Suprapubic skin (tissue), 4 donors: ENCODE data around the gene PANK4. TPM values are rescaled to one million over a fixed set of nuclear protein-coding genes. Genes with fewer than 3 reads are reported as not detected.

Experiments used
- DNase-seq, 2 donors: peaks; one replicate each; pipeline ENCODE4 v3.0.0-alpha.2; 2019; ENCODE audit warnings: low spot score in 2 of 2
- H3K27ac ChIP-seq: fragments of 200-600 bp; sonication (generic); one replicate; pipeline ENCODE4 v1.5.1; 2019
- H3K27me3 ChIP-seq: fragments of 200-600 bp; sonication (generic); one replicate; pipeline ENCODE4 v1.5.1; 2019
- H3K36me3 ChIP-seq: fragments of 200-600 bp; sonication (generic); one replicate; pipeline ENCODE4 v1.5.1; 2019
- H3K4me1 ChIP-seq: fragments of 200-600 bp; sonication (generic); one replicate; pipeline ENCODE4 v1.5.1; 2019
- H3K4me3 ChIP-seq: fragments of 200-600 bp; sonication (generic); one replicate; pipeline ENCODE4 v1.5.1; 2019; ENCODE audit warnings: mild to moderate bottlenecking
- H3K9me3 ChIP-seq: fragments of 200-600 bp; sonication (generic); one replicate; pipeline ENCODE4 v1.5.1; 2019
- EP300 ChIP-seq: sonication (generic); formaldehyde crosslinking; IDR thresholded peaks from one replicate; pipeline ENCODE4 v1.6.1; 2017; ENCODE audit warnings: antibody characterized with exemption
- POLR2A ChIP-seq, 2 donors: fragments of 450-650 bp; IDR thresholded peaks; one replicate each; pipeline ENCODE4 v1.6.1; 2017; ENCODE audit warnings: antibody characterized with exemption in 2 of 2, mild to moderate bottlenecking in 2 of 2, moderate library complexity in 2 of 2
- POLR2AphosphoS5 ChIP-seq, 3 donors: sonication (generic); formaldehyde crosslinking; IDR thresholded peaks; one replicate each; pipeline ENCODE4 v1.6.1; 2017; ENCODE audit warnings: antibody characterized with exemption in 3 of 3
- WGBS: methylation state at CpG from one replicate; pipeline ENCODE4 v1.1.5; 2018; 5-methylcytosine and 5-hydroxymethylcytosine counted together
- total RNA-seq, 4 donors: library from RNA; depleted of rRNA; stranded (reverse); fragments of >200 nt; gene quantifications; one replicate each; pipeline ENCODE4 v1.1.0, GENCODE V29; 2016
- TF ChIP-seq, protein P1 (sequence below), 2 donors: fragments of 200-600 bp in 1 of 2; fragments of 450-650 bp in 1 of 2; sonication (generic) in 1 of 2; IDR thresholded peaks; one replicate each; pipeline ENCODE4 v1.5.1; 2016 to 2019; ENCODE audit warnings: antibody characterized with exemption in 2 of 2, mild to moderate bottlenecking in 1 of 2, moderate library complexity in 1 of 2

Gene PANK4
- total RNA-seq, 4 donors from 2014 or later: 17.7 to 36.0 (median 29.7) TPM

DNA sequence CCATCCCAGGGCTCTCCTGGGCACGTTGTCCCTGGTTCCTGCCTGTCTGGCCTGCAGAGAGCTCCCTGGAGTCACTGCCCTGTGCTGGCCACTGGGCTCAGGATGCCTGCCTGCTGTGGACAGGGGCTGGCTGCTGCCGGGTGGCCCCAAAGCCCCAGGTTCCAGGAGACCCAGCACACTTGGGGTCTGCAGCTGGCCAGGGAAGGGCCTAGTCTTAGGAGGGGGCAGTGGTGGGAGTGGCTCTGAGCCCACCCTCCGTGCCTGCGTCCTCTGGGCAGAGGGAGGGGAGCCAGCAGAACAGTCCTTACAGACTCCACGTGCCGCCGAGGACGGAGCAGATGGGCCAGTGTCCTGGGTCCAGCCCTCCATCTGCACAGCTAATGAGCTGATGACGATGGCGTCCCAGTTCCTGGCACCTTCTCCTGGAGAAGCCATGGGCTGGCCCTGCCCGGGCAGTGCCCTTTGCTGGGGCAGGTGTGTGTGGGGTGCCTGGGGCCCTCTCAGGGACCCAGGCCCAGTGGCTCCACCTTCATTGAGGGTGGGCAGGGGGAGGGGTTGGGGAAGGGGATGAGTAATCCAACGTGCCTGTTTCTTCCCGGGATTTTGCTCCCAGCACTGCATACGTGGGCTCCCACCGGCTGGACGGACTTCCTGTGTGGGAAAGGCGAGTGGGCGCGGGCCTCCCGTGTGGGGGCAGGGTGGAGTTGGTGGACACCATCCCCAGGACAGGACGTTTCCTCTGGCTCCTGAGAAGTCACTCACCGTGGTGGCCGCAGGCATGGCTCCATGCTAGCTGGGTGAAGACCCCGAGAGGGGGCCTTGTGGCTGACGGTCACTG lies 57.1 kb downstream of the PANK4 start:
- no peak overlapping the region for H3K27ac ChIP-seq
- H3K36me3 ChIP-seq: no peaks in the 10 kb centered on the region
- H3K9me3 ChIP-seq: no peaks in the 10 kb centered on the region
- H3K4me3 ChIP-seq: no peak overlapping the region
- TF ChIP-seq POLR2A (IDR thresholded peaks at IDR 0.05) (no peak), EP300 (no peak), POLR2AphosphoS5 (IDR thresholded peaks at IDR 0.05) (no peak)
- TF ChIP-seq, protein P1, sequence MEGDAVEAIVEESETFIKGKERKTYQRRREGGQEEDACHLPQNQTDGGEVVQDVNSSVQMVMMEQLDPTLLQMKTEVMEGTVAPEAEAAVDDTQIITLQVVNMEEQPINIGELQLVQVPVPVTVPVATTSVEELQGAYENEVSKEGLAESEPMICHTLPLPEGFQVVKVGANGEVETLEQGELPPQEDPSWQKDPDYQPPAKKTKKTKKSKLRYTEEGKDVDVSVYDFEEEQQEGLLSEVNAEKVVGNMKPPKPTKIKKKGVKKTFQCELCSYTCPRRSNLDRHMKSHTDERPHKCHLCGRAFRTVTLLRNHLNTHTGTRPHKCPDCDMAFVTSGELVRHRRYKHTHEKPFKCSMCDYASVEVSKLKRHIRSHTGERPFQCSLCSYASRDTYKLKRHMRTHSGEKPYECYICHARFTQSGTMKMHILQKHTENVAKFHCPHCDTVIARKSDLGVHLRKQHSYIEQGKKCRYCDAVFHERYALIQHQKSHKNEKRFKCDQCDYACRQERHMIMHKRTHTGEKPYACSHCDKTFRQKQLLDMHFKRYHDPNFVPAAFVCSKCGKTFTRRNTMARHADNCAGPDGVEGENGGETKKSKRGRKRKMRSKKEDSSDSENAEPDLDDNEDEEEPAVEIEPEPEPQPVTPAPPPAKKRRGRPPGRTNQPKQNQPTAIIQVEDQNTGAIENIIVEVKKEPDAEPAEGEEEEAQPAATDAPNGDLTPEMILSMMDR (IDR thresholded peaks at IDR 0.05): no peak
- H3K4me1 ChIP-seq: peaks cover 19% of the 10 kb centered on the region
- peaks cover 94% of the 10 kb centered on the region for H3K27me3 ChIP-seq
- no peak for DNase-seq
- whole genome bisulfite sequencing: 40% methylated on average over 1 of the region's 25 CpGs

DNA sequence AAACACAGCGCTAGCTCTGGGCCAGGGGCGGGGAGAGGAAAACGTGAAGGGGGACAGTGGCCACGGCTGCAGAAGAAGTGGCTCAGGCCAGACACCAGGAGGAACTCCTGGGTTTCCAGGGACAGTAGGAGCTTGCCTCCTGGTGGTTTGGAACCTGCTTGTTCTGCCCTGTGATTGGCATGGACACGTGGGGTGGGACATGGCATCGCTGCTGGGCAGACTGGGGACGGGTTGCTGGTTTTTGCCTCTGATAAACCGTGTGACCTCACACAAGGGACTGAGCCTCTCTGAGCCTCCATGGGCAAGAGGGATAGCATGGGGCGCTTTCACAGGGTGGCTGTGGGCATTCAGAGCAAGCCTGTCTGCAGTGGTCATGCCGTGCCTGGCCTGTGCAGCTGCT lies 57.9 kb downstream of the PANK4 start:
- H3K27me3 ChIP-seq: peaks cover 97% of the 10 kb centered on the region

DNA sequence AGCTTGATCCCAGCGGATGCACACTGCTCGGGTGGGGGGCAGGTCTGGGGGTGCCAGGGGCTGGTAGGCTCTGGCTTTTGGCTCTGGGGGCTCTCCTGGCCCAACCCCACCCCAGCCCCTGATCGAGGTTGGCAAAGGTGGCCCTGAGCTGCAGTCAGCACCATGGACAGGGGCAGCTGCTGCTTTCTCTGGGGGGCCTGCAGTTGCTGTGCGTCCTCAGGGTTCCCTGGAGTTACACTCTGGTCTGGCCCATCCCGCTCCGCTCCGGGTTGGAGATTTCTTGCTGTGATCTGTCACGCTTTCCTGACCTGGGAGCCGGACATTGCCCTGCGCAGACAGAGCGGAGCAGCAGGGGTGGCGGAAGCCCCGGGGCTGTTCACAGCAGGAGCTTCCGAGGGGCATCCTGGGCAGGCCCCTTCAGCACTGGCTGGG lies 58.3 kb downstream of the PANK4 start:
- Histone ChIP-seq H3K4me3 (no peak overlapping the region), H3K4me1 (peaks cover 19% of the 10 kb centered on the region), H3K9me3 (no peaks in the 10 kb centered on the region), H3K36me3 (no peaks in the 10 kb centered on the region), H3K27ac (no peak overlapping the region), H3K27me3 (peaks cover 100% of the 10 kb centered on the region)
- TF ChIP-seq POLR2A (IDR thresholded peaks at IDR 0.05) (no peak), POLR2AphosphoS5 (IDR thresholded peaks at IDR 0.05) (no peak), EP300 (no peak)
- TF ChIP-seq, protein P1 (IDR thresholded peaks at IDR 0.05): no peak
- WGBS: 33% methylated on average over 3 of the region's 14 CpGs
- no peak for DNase-seq

More for the DNA sequence above, 57.9 kb downstream of the PANK4 start:
- H3K27ac ChIP-seq: no peak overlapping the region
- H3K4me1 ChIP-seq: peaks cover 19% of the 10 kb centered on the region
- no peak for TF ChIP-seq POLR2A (IDR thresholded peaks at IDR 0.05)
- TF ChIP-seq POLR2AphosphoS5 (IDR thresholded peaks at IDR 0.05): no peak
- TF ChIP-seq EP300: no peak
- TF ChIP-seq, protein P1 (IDR thresholded peaks at IDR 0.05): no peak
- H3K36me3 ChIP-seq: no peaks in the 10 kb centered on the region
- WGBS: 61% methylated on average over 6 of the region's 10 CpGs
- no peaks in the 10 kb centered on the region for H3K9me3 ChIP-seq
- H3K4me3 ChIP-seq: no peak overlapping the region
- no peak for DNase-seq

DNA sequence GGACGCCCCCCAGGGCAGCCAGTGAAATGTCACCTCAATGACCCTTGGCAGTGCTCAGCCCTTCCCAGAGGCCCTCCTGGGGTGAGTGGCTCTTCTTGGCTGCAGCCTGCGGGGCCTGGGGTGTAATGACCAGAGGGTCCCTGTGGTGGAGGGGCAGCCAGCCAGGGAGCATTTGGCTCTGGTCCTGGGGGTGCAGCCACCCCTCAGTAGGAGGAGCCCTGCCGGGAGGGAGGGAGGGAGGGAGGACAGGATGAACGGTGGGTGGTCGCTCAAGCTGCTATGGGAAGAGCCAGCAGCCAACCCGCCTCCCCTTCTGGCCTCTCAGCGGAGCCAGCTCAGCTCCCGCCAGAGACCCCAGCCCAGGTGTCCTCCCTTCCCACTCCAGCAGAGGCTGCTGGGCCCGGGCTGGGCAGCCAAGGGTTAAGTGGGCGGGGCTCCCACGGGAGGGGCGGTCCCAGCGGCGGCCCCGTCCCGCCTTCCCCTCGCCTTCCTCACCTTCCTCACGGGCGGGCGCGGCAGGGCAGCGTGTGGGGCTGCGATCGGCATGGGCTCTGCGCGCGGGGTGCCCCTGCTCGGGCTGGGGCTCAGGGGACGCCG lies 59.3 kb downstream of the PANK4 start:
- 67% methylated on average over 1 of the region's 30 CpGs for WGBS

More for the DNA sequence above, 59.3 kb downstream of the PANK4 start:
- H3K4me3 ChIP-seq: peak overlapping the region; percentile 31
- no peaks in the 10 kb centered on the region for H3K36me3 ChIP-seq
- no peak for TF ChIP-seq POLR2AphosphoS5 (IDR thresholded peaks at IDR 0.05)
- no peak for TF ChIP-seq EP300
- TF ChIP-seq, protein P1 (IDR thresholded peaks at IDR 0.05): no peak
- TF ChIP-seq POLR2A (IDR thresholded peaks at IDR 0.05): no peak
- H3K27ac ChIP-seq: no peak overlapping the region
- H3K9me3 ChIP-seq: no peaks in the 10 kb centered on the region
- peaks cover 99% of the 10 kb centered on the region for H3K27me3 ChIP-seq
- DNase-seq: no peak
- H3K4me1 ChIP-seq: peaks cover 19% of the 10 kb centered on the region
